ENCODE measurements around the gene FOXC2.

FOXC2 gene

GRCh38 chr16:86601356-86601755 is 34.7 kb downstream of the FOXC2 start:
- Histone ChIP-seq H3K79me2 (ENCODE audit: insufficient read depth, low read length) (no peaks in the 10 kb centered on the region), H3K36me3 (ENCODE audit: insufficient read depth, low read length) (no peaks in the 10 kb centered on the region), H3K4me1 (ENCODE audit: insufficient read depth, low read length) (no peaks in the 10 kb centered on the region), H3K9me3 (ENCODE audit: insufficient read depth, low read length, severe bottlenecking) (no peaks in the 10 kb centered on the region), H3K27me3 (ENCODE audit: insufficient read depth, low read length, poor library complexity) (peaks cover 26% of the 10 kb centered on the region), H3K27ac (ENCODE audit: low read length) (no peak overlapping the region), H3K4me3 (ENCODE audit: low read depth in 1 of 2, low read length in 2 of 2) (no peak overlapping the region), H3K9ac (ENCODE audit: low read depth, low read length) (no peak overlapping the region), H2AFZ (ENCODE audit: low read depth, low read length) (no peak overlapping the region), H3K4me2 (ENCODE audit: insufficient read depth, low read length) (no peak overlapping the region), H4K20me1 (ENCODE audit: insufficient read depth, low read length) (no peaks in the 10 kb centered on the region)
- ATAC-seq (ENCODE audit: insufficient read depth, low read depth) (no peak), DNase-seq (no peak)
- TF ChIP-seq, protein P1, sequence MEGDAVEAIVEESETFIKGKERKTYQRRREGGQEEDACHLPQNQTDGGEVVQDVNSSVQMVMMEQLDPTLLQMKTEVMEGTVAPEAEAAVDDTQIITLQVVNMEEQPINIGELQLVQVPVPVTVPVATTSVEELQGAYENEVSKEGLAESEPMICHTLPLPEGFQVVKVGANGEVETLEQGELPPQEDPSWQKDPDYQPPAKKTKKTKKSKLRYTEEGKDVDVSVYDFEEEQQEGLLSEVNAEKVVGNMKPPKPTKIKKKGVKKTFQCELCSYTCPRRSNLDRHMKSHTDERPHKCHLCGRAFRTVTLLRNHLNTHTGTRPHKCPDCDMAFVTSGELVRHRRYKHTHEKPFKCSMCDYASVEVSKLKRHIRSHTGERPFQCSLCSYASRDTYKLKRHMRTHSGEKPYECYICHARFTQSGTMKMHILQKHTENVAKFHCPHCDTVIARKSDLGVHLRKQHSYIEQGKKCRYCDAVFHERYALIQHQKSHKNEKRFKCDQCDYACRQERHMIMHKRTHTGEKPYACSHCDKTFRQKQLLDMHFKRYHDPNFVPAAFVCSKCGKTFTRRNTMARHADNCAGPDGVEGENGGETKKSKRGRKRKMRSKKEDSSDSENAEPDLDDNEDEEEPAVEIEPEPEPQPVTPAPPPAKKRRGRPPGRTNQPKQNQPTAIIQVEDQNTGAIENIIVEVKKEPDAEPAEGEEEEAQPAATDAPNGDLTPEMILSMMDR (IDR thresholded peaks at IDR 0.05; ENCODE audit: borderline replicate concordance, extremely low read depth, low read length, poor library complexity, severe bottlenecking) = no peak
- TF ChIP-seq EZH2 (IDR thresholded peaks at IDR 0.05; ENCODE audit: borderline replicate concordance, low read depth, low read length, severe bottlenecking) = no peak

GRCh38 chr16:86602521-86602920 is 35.9 kb downstream of the FOXC2 start:
- DNase-seq (no peak), ATAC-seq (ENCODE audit: insufficient read depth, low read depth) (no peak)
- no peak for TF ChIP-seq EZH2 (IDR thresholded peaks at IDR 0.05; ENCODE audit: borderline replicate concordance, low read depth, low read length, severe bottlenecking)
- TF ChIP-seq, protein P1 (IDR thresholded peaks at IDR 0.05; ENCODE audit: borderline replicate concordance, extremely low read depth, low read length, poor library complexity, severe bottlenecking) = no peak
- H4K20me1 ChIP-seq (ENCODE audit: insufficient read depth, low read length) = no peaks in the 10 kb centered on the region
- H2AFZ ChIP-seq (ENCODE audit: low read depth, low read length) = no peak overlapping the region
- no peaks in the 10 kb centered on the region for H3K36me3 ChIP-seq (ENCODE audit: insufficient read depth, low read length)
- no peaks in the 10 kb centered on the region for H3K9me3 ChIP-seq (ENCODE audit: insufficient read depth, low read length, severe bottlenecking)
- no peak overlapping the region for H3K9ac ChIP-seq (ENCODE audit: low read depth, low read length)
- peaks cover 26% of the 10 kb centered on the region for H3K27me3 ChIP-seq (ENCODE audit: insufficient read depth, low read length, poor library complexity)
- H3K4me3 ChIP-seq (ENCODE audit: low read depth in 1 of 2, low read length in 2 of 2) = no peak overlapping the region
- no peaks in the 10 kb centered on the region for H3K4me1 ChIP-seq (ENCODE audit: insufficient read depth, low read length)
- H3K27ac ChIP-seq (ENCODE audit: low read length) = no peak overlapping the region
- H3K79me2 ChIP-seq (ENCODE audit: insufficient read depth, low read length) = no peaks in the 10 kb centered on the region
- H3K4me2 ChIP-seq (ENCODE audit: insufficient read depth, low read length) = no peak overlapping the region

GRCh38 chr16:86604436-86605193 is 38.0 kb downstream of the FOXC2 start:
- DNase-seq = no peak
- Histone ChIP-seq H4K20me1 (ENCODE audit: insufficient read depth, low read length) (no peaks in the 10 kb centered on the region), H3K27ac (ENCODE audit: low read length) (no peak overlapping the region), H3K9ac (ENCODE audit: low read depth, low read length) (no peak overlapping the region), H2AFZ (ENCODE audit: low read depth, low read length) (no peak overlapping the region), H3K4me1 (ENCODE audit: insufficient read depth, low read length) (no peaks in the 10 kb centered on the region), H3K4me3 (ENCODE audit: low read depth in 1 of 2, low read length in 2 of 2) (no peak overlapping the region), H3K27me3 (ENCODE audit: insufficient read depth, low read length, poor library complexity) (peaks cover 19% of the 10 kb centered on the region), H3K79me2 (ENCODE audit: insufficient read depth, low read length) (no peaks in the 10 kb centered on the region), H3K9me3 (ENCODE audit: insufficient read depth, low read length, severe bottlenecking) (no peaks in the 10 kb centered on the region), H3K36me3 (ENCODE audit: insufficient read depth, low read length) (no peaks in the 10 kb centered on the region), H3K4me2 (ENCODE audit: insufficient read depth, low read length) (no peak overlapping the region)
- ATAC-seq (ENCODE audit: insufficient read depth, low read depth) = no peak
- TF ChIP-seq, protein P1 (IDR thresholded peaks at IDR 0.05; ENCODE audit: borderline replicate concordance, extremely low read depth, low read length, poor library complexity, severe bottlenecking) = no peak
- TF ChIP-seq EZH2 (IDR thresholded peaks at IDR 0.05; ENCODE audit: borderline replicate concordance, low read depth, low read length, severe bottlenecking) = no peak
